Ishikawa (cell line): ENCODE measurements around the gene MYO15B.

Source experiments
- CEBPB ChIP-seq: IDR thresholded peaks from 2 replicates; pipeline ENCODE4 v1.6.1; 2012
- CREB1 ChIP-seq: IDR thresholded peaks from 2 replicates; pipeline ENCODE4 v1.6.1; 2012; ENCODE audit warnings: low read depth
- EGR1 ChIP-seq: IDR thresholded peaks from 2 replicates; pipeline ENCODE4 v1.6.1; 2012
- EP300 ChIP-seq: IDR thresholded peaks from 2 replicates; pipeline ENCODE4 v1.6.1; 2012; ENCODE audit warnings: borderline replicate concordance
- FOXM1 ChIP-seq: IDR thresholded peaks from 2 replicates; pipeline ENCODE4 v1.6.1; 2012; ENCODE audit warnings: low read depth, borderline replicate concordance
- NFIC ChIP-seq: IDR thresholded peaks from 2 replicates; pipeline ENCODE4 v1.6.1; 2012
- RAD21 ChIP-seq: IDR thresholded peaks from 2 replicates; pipeline ENCODE4 v1.6.1; 2012; ENCODE audit warnings: low read depth
- TAF1 ChIP-seq: IDR thresholded peaks from 2 replicates; pipeline ENCODE4 v1.6.1; 2012; ENCODE audit warnings: low read depth, mild to moderate bottlenecking
- TCF12 ChIP-seq: IDR thresholded peaks from 2 replicates; pipeline ENCODE4 v1.6.1; 2012; ENCODE audit warnings: low read depth
- TEAD4 ChIP-seq: IDR thresholded peaks from 2 replicates; pipeline ENCODE4 v1.6.1; 2012
- YY1 ChIP-seq: IDR thresholded peaks from 2 replicates; pipeline ENCODE4 v1.6.1; 2012; ENCODE audit warnings: low read depth
- ZBTB7A ChIP-seq: IDR thresholded peaks from 2 replicates; pipeline ENCODE4 v1.6.1; 2012; ENCODE audit warnings: low read depth
- TF ChIP-seq, protein P1 (sequence below): IDR thresholded peaks from 2 replicates; pipeline ENCODE4 v1.6.1; 2012
- TF ChIP-seq, protein P2 (sequence below): IDR thresholded peaks from 2 replicates; pipeline ENCODE4 v1.6.1; 2012; ENCODE audit warnings: low read depth, mild to moderate bottlenecking
- TF ChIP-seq, protein P3 (sequence below): IDR thresholded peaks from 2 replicates; pipeline ENCODE4 v1.6.1; 2012

The MYO15B gene

GRCh38 chr17:75637551-75637950, 50.0 kb downstream of the MYO15B start:
- no peak for TF ChIP-seq CREB1
- no peak for TF ChIP-seq TAF1
- TF ChIP-seq CEBPB: no peak
- no peak for TF ChIP-seq TEAD4
- TF ChIP-seq EP300: no peak

- TF ChIP-seq FOXM1 (no peak), TEAD4 (no peak), YY1 (no peak), CREB1 (no peak), EP300 (no peak), RAD21 (no peak), CEBPB (no peak)
- TF ChIP-seq, protein P1, sequence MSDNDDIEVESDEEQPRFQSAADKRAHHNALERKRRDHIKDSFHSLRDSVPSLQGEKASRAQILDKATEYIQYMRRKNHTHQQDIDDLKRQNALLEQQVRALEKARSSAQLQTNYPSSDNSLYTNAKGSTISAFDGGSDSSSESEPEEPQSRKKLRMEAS: no peak
- TF ChIP-seq, protein P2, sequence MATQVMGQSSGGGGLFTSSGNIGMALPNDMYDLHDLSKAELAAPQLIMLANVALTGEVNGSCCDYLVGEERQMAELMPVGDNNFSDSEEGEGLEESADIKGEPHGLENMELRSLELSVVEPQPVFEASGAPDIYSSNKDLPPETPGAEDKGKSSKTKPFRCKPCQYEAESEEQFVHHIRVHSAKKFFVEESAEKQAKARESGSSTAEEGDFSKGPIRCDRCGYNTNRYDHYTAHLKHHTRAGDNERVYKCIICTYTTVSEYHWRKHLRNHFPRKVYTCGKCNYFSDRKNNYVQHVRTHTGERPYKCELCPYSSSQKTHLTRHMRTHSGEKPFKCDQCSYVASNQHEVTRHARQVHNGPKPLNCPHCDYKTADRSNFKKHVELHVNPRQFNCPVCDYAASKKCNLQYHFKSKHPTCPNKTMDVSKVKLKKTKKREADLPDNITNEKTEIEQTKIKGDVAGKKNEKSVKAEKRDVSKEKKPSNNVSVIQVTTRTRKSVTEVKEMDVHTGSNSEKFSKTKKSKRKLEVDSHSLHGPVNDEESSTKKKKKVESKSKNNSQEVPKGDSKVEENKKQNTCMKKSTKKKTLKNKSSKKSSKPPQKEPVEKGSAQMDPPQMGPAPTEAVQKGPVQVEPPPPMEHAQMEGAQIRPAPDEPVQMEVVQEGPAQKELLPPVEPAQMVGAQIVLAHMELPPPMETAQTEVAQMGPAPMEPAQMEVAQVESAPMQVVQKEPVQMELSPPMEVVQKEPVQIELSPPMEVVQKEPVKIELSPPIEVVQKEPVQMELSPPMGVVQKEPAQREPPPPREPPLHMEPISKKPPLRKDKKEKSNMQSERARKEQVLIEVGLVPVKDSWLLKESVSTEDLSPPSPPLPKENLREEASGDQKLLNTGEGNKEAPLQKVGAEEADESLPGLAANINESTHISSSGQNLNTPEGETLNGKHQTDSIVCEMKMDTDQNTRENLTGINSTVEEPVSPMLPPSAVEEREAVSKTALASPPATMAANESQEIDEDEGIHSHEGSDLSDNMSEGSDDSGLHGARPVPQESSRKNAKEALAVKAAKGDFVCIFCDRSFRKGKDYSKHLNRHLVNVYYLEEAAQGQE: no peak
- TF ChIP-seq, protein P3, sequence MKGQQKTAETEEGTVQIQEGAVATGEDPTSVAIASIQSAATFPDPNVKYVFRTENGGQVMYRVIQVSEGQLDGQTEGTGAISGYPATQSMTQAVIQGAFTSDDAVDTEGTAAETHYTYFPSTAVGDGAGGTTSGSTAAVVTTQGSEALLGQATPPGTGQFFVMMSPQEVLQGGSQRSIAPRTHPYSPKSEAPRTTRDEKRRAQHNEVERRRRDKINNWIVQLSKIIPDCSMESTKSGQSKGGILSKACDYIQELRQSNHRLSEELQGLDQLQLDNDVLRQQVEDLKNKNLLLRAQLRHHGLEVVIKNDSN: no peak
Measured at GRCh38 chr17:75638893-75639292, 51.3 kb downstream of the MYO15B start.

DNA sequence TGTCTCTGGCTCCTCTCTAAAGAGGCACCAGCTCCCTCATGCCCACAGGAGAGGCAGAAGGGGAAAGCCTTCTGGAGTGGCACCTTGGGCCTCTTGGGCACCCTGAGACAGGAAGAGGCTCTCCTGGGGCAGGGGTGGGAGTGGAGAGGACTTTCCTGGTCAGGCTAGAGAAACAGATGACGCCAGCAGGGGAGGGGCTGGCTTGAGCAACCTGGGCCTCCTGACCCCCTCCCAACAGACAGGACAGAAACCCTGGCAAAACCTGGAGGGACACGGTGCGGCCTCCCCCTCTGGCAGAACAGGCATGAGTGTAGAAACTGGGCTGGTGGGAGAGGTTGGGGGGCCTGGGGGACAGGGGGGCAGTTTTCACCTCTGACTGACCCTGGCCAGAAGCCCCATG, 51.7 kb downstream of the MYO15B start:
- TF ChIP-seq, protein P3: no peak
- no peak for TF ChIP-seq ZBTB7A
- TF ChIP-seq RAD21: no peak
- TF ChIP-seq, protein P1: no peak
- no peak for TF ChIP-seq FOXM1
- TF ChIP-seq, protein P2: no peak
- TF ChIP-seq TEAD4: no peak
- TF ChIP-seq EGR1: no peak
- no peak for TF ChIP-seq CEBPB
- TF ChIP-seq YY1: no peak
- TF ChIP-seq EP300: no peak
- no peak for TF ChIP-seq CREB1
- TF ChIP-seq TCF12: no peak
- TF ChIP-seq TAF1: no peak
- TF ChIP-seq NFIC: no peak

DNA sequence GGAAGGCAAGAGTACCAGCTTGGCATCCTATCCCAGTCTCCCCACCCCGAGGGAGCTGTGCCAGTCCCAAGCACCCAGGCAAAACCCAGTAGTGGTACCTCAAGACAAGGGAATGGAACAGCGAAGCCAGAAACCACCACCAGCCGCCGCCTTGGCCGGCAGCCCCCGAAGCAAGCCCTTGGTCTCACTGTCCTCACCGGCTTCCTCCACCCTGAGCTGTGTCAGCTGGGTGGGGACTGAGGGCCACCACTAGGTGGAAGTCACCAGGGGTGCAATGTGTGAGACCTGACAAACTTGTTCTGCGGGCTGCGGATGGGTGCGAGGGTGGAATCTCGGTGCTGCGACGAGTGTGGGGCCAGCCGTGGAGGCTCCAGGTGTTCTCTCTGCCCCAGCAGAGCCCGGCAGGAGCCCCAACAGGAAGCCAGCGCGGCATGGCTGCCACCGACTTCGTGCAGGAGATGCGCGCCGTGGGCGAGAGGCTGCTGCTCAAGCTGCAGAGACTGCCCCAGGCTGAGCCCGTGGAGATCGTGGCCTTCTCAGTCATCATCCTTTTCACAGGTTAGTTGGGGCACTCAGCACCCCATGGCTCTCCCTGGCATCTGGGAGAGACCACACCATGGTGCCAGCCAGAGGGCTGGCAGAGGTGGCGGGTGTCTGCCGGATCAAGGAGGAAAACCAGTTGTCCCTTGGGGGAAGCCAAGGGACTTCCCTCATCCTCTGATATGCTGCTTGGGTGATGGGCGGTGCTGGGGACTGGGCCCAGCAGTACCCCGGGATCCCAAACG, 52.4 kb downstream of the MYO15B start:
- TF ChIP-seq CEBPB (peak; percentile 65; the same call in 1 of the 2 replicates), TCF12 (peak; percentile 97), RAD21 (peak; percentile 44), EGR1 (peak; percentile 71), TEAD4 (peak; percentile 93), CREB1 (no peak), FOXM1 (peak; percentile 72; the same call in 1 of the 2 replicates), TAF1 (0 out of 2 replicates have a peak, but pooled peaks have one; percentile 50), YY1 (peak; percentile 79), ZBTB7A (peak; percentile 94), EP300 (peak; percentile 88), NFIC (peak; percentile 77)
- TF ChIP-seq, protein P2: no peak
- TF ChIP-seq, protein P3: peak; percentile 71
- TF ChIP-seq, protein P1: peak; percentile 97
